Testis (tissue), 3 donors: ENCODE measurements around the gene AARS2. TPM values are rescaled to one million over a fixed set of nuclear protein-coding genes. Genes with fewer than 3 reads are reported as not detected.

Source experiments
- DNase-seq: peaks from one replicate; pipeline ENCODE4 v3.0.0-alpha.2; 2019
- H3K27ac ChIP-seq, 2 donors: fragments of 200-600 bp; sonication (generic); one replicate each; pipeline ENCODE4 v1.5.1; 2019
- H3K27me3 ChIP-seq: fragments of 200-600 bp; sonication (generic); one replicate; pipeline ENCODE4 v1.5.1; 2019
- H3K36me3 ChIP-seq: fragments of 200-600 bp; sonication (generic); one replicate; pipeline ENCODE4 v1.5.1; 2017; ENCODE audit warnings: low read depth; ENCODE audit errors: missing control alignments
- H3K4me1 ChIP-seq: fragments of 200-600 bp; sonication (generic); one replicate; pipeline ENCODE4 v1.5.1; 2019
- H3K4me3 ChIP-seq, 2 donors: fragments of 200-600 bp; sonication (generic); one replicate each; pipeline ENCODE4 v1.5.1; 2017 to 2019
- H3K9me3 ChIP-seq: fragments of 200-600 bp; sonication (generic); one replicate; pipeline ENCODE4 v1.5.1; 2017
- POLR2A ChIP-seq: fragments of 450-650 bp; IDR thresholded peaks from one replicate; pipeline ENCODE4 v1.6.1; 2017; ENCODE audit warnings: antibody characterized with exemption, mild to moderate bottlenecking, moderate library complexity
- WGBS, 2 donors: methylation state at CpG; one replicate each; pipeline ENCODE4 v1.1.5; 2018; 5-methylcytosine and 5-hydroxymethylcytosine counted together
- intact Hi-C: fragments of 100-400 bp; cut with DNase I; formaldehyde crosslinking; loops from one replicate; pipeline ENCODE4 v1.15.1; 2023; ENCODE audit warnings: low total_unique reads
- polyA plus RNA-seq: library from polyadenylated mRNA; stranded (reverse); fragments of 350-450 nt; fragmentation: Illumina TruSeq; extraction: RNeasy Lipid Tissue Mini Kit (QIAGEN cat#74804); gene quantifications from one replicate; pipeline ENCODE4 v1.2.3, GENCODE V29; 2014; ENCODE audit warnings: low read depth, low replicate concordance; ENCODE audit not compliant: insufficient read depth
- total RNA-seq, 2 donors: library from RNA; depleted of rRNA; stranded (reverse); fragments of >200 nt; gene quantifications; one replicate each; pipeline ENCODE4 v1.2.3, GENCODE V29; 2016
- TF ChIP-seq, protein P1 (sequence below), 3 experiments: fragments of 450-650 bp in 2 of 3; fragments of 200-600 bp in 1 of 3; sonication (generic) in 1 of 3; IDR thresholded peaks; one replicate each; pipeline ENCODE4 v1.5.1; 2016 to 2019; ENCODE audit warnings: antibody characterized with exemption in 3 of 3, mild to moderate bottlenecking in 2 of 3, moderate library complexity in 1 of 3

The AARS2 gene
- total and polyA plus RNA-seq, 3 donors from 2014 or later: 6.2 to 14.6 (median 13.4) TPM

DNA sequence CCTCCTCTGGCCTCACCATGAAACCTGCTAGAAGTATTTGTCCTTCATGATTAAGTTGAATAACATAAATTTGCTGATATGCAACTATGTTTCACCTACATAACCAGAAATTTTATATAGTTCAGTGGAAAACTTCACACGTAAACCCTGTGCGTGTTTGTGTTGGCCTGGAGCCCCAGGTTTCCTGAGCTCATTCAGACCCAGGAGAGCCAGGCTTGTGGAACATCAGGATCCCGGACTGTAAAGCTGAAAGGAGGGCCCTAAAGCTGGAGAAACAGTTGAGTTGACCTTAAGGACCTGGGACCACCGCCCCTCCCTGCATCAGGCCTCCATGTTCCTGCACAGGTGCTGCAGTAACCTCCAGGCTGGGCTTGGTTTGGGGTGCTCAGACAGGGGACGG, 26.2 kb upstream of the AARS2 start:
- Histone ChIP-seq H3K27ac (peak overlapping the region in 1 of 2 donors; percentile 32), H3K36me3 (no peaks in the 10 kb centered on the region), H3K4me3 (no peak overlapping the region), H3K9me3 (no peaks in the 10 kb centered on the region), H3K27me3 (no peaks in the 10 kb centered on the region), H3K4me1 (peaks cover 14% of the 10 kb centered on the region)
- WGBS, 2 donors: 49 to 68% methylated on average over 5 of the region's 5 CpGs
- no peak for TF ChIP-seq POLR2A
- TF ChIP-seq, protein P1, sequence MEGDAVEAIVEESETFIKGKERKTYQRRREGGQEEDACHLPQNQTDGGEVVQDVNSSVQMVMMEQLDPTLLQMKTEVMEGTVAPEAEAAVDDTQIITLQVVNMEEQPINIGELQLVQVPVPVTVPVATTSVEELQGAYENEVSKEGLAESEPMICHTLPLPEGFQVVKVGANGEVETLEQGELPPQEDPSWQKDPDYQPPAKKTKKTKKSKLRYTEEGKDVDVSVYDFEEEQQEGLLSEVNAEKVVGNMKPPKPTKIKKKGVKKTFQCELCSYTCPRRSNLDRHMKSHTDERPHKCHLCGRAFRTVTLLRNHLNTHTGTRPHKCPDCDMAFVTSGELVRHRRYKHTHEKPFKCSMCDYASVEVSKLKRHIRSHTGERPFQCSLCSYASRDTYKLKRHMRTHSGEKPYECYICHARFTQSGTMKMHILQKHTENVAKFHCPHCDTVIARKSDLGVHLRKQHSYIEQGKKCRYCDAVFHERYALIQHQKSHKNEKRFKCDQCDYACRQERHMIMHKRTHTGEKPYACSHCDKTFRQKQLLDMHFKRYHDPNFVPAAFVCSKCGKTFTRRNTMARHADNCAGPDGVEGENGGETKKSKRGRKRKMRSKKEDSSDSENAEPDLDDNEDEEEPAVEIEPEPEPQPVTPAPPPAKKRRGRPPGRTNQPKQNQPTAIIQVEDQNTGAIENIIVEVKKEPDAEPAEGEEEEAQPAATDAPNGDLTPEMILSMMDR (IDR thresholded peaks at IDR 0.05): no peak
- peak; percentile 74 for DNase-seq
- intact Hi-C loops: no loop called here

DNA sequence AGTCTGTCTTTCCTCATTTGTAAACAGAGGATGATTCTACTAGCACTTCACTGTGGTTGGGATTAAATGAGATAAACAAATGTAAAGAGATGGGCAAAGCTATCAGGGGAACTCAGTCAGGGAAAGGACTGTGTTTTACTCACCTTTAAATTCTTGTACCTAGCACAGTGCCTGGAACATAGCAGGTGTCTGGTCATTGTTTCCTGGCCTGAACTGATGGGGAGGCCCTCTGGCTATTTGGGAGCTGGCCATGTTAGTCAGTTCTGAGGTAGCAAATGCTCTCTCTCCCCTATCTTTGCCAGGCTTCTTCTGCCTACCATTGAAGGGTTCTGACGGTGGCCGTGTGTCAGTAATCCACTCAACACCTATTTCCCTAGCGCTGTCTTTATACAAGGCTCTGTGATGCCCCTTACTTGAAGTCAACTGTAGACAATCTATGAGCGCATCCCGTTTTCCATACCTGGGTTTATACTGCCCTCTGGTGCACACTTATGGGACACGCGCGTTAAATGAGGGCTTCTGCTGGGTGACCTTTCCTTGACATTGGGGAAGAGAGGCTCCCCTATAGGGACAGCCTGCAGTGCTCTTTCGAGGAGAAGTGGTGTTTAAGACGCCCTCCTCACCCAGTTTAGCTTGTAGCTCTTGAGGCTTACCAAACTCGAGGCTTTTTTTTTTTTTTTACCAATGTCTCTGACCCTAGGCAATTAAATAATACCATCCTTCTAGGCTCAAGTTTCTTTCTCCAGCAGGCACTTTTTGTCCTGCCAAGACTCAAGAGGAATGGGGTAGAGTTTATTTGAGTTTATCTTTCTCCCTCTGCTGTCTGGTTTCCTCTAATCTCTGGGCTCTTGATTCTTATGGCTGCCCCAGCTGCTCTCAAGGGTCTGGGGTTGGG, 25.3 kb upstream of the AARS2 start:
- Histone ChIP-seq H3K4me3 (no peak overlapping the region), H3K9me3 (no peaks in the 10 kb centered on the region), H3K27me3 (no peaks in the 10 kb centered on the region), H3K36me3 (no peaks in the 10 kb centered on the region), H3K4me1 (peaks cover 14% of the 10 kb centered on the region), H3K27ac (peak overlapping the region in 1 of 2 donors; percentile 32)
- intact Hi-C loops: no loop called here
- 18 to 32% methylated on average over 11 of the region's 11 CpGs for WGBS, 2 donors
- peak; percentile 71 for DNase-seq
- TF ChIP-seq, protein P1 (IDR thresholded peaks at IDR 0.05): peak; percentile 26 to 64 (median 63)
- TF ChIP-seq POLR2A: no peak

DNA sequence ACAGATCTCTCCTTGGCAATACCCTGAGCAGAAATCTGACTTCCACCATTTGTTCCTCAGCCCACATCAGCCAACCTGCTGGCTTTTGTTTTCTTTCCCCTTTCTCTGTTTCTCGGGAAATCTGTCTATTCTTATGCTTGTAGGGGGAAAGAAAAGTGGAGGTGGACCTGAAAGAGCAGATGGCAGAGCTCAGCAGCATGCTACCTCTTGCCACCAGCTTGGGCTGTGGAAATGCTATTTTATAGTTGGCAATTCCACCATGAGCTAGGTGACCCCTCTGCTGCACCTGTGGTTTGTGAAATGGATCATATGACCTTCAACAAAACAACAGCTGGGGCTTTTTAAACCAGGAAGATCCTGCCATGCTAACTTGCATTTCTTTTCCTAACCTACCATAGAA, 22.5 kb upstream of the AARS2 start:
- DNase-seq: no peak
- intact Hi-C loops: no loop called here
- no peak overlapping the region for H3K27ac ChIP-seq
- no peaks in the 10 kb centered on the region for H3K36me3 ChIP-seq
- H3K27me3 ChIP-seq: no peaks in the 10 kb centered on the region
- H3K9me3 ChIP-seq: no peaks in the 10 kb centered on the region
- WGBS, 2 donors: 66 to 71% methylated on average over 1 of the region's 1 CpG
- TF ChIP-seq, protein P1 (IDR thresholded peaks at IDR 0.05): no peak
- no peak for TF ChIP-seq POLR2A
- no peak overlapping the region for H3K4me3 ChIP-seq
- peaks cover 8% of the 10 kb centered on the region for H3K4me1 ChIP-seq

DNA sequence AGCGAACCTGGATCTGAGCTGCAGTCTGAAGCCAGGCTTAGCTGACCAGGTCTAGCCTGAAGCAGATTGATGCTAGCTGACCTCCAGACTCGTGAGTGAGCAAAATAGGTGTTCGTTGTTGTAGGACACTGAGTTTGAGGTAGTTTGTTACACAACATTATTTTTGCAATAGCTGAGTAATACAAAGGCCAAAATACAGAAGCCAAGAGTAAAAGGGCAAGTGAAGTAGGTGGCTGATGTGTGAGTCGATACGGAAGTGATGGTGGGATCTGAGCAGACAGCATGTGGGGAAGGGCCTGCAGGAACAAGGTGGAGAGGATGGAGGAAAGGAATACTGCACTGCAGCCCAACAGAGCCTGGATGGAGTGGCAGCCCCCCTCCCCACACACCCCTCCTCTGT, 20.8 kb upstream of the AARS2 start:
- DNase-seq: no peak
- H3K4me1 ChIP-seq: peaks cover 3% of the 10 kb centered on the region
- intact Hi-C loops: no loop called here
- no peak for TF ChIP-seq POLR2A
- TF ChIP-seq, protein P1 (IDR thresholded peaks at IDR 0.05): no peak
- WGBS, 2 donors: 89 to 90% methylated on average over 5 of the region's 5 CpGs
- H3K36me3 ChIP-seq: no peaks in the 10 kb centered on the region
- no peak overlapping the region for H3K27ac ChIP-seq
- H3K4me3 ChIP-seq: no peak overlapping the region
- H3K27me3 ChIP-seq: no peaks in the 10 kb centered on the region
- H3K9me3 ChIP-seq: no peaks in the 10 kb centered on the region
